ENCODE measurements around the gene SEC11A. TPM values are rescaled to one million over a fixed set of nuclear protein-coding genes. Genes with fewer than 3 reads are reported as not detected.

The SEC11A gene
- total RNA-seq, 1 experiment from 2014 or later, result 243 TPM

- Mint-ChIP-seq H3K36me3 (ENCODE audit: insufficient read depth, unreplicated experiment) (peaks cover 82% of the 10 kb centered on the region), H3K27me3 (ENCODE audit: unreplicated experiment) (no peaks in the 10 kb centered on the region), H3K4me3 (ENCODE audit: low read depth, unreplicated experiment) (peak within 1 kb of the TSS; percentile 74), H3K4me1 (ENCODE audit: low read depth, unreplicated experiment) (peaks cover 32% of the 10 kb centered on the region), H3K9me3 (ENCODE audit: low read depth, unreplicated experiment) (no peaks in the 10 kb centered on the region), H3K27ac (ENCODE audit: unreplicated experiment) (peak within 1 kb of the TSS; percentile 71)
- DNase-seq, result peak; percentile 95
- CTCF ChIA-PET, result interaction anchor here (0.6 to 1.3 kb wide), 5 partner anchors 88 to 277 kb away, joined by 3 to 6 read pairs (median 6); no protein-coding TSS in a partner anchor
- intact Hi-C loops (cut with micrococcal nuclease; ENCODE audit: unreplicated experiment), result loop anchor here (5.0 kb wide), 3 partner anchors 59 to 269 kb away; partner anchors contain the start of gene SEC11A
- TF ChIP-seq CTCF (IDR thresholded peaks at IDR 0.05; ENCODE audit: unreplicated experiment), result peak; percentile 87
- BruUV-seq (replicated peaks), result no TSS peak
These were observed 57.7 kb downstream of the SEC11A start, which contains the start of gene NMB for GRCh38 chr15:84658080-84658787. TSS of gene NMB (minus strand) at chr15:84658199. CDS start at chr15:84658152, 47 bp downstream.

- DNase-seq, result no peak
- CTCF ChIA-PET, result interaction anchor here (0.9 kb wide), 1 partner anchor 278 kb away, joined by 3 read pairs; no protein-coding TSS in a partner anchor
- Mint-ChIP-seq H3K4me1 (ENCODE audit: low read depth, unreplicated experiment) (peaks cover 32% of the 10 kb centered on the region), H3K27ac (ENCODE audit: unreplicated experiment) (no peak overlapping the region), H3K9me3 (ENCODE audit: low read depth, unreplicated experiment) (no peaks in the 10 kb centered on the region), H3K36me3 (ENCODE audit: insufficient read depth, unreplicated experiment) (peaks cover 85% of the 10 kb centered on the region), H3K4me3 (ENCODE audit: low read depth, unreplicated experiment) (peak overlapping the region; percentile 74), H3K27me3 (ENCODE audit: unreplicated experiment) (no peaks in the 10 kb centered on the region)
- TF ChIP-seq CTCF (IDR thresholded peaks at IDR 0.05; ENCODE audit: unreplicated experiment), result no peak
- intact Hi-C loops (cut with micrococcal nuclease; ENCODE audit: unreplicated experiment), result loop anchor here (5.0 kb wide), 3 partner anchors 60 to 270 kb away; partner anchors contain the start of gene SEC11A
- BruUV-seq (replicated peaks), result no TSS peak
These were observed 58.2 kb downstream of the SEC11A start for GRCh38 chr15:84657748-84658079.

- BruUV-seq (replicated peaks), result no TSS peak
- H3K4me3 Mint-ChIP-seq (ENCODE audit: low read depth, unreplicated experiment), result peak overlapping the region; percentile 74
- TF ChIP-seq CTCF (IDR thresholded peaks at IDR 0.05; ENCODE audit: unreplicated experiment), result no peak
- intact Hi-C loops (cut with micrococcal nuclease; ENCODE audit: unreplicated experiment), result loop anchor here (5.0 kb wide), 3 partner anchors 60 to 270 kb away; partner anchors contain the start of gene SEC11A
- no peaks in the 10 kb centered on the region for H3K9me3 Mint-ChIP-seq (ENCODE audit: low read depth, unreplicated experiment)
- H3K27ac Mint-ChIP-seq (ENCODE audit: unreplicated experiment), result no peak overlapping the region
- no peaks in the 10 kb centered on the region for H3K27me3 Mint-ChIP-seq (ENCODE audit: unreplicated experiment)
- H3K36me3 Mint-ChIP-seq (ENCODE audit: insufficient read depth, unreplicated experiment), result peaks cover 87% of the 10 kb centered on the region
- CTCF ChIA-PET, result interaction anchor here (0.9 kb wide), 1 partner anchor 278 kb away, joined by 3 read pairs; no protein-coding TSS in a partner anchor
- peaks cover 39% of the 10 kb centered on the region for H3K4me1 Mint-ChIP-seq (ENCODE audit: low read depth, unreplicated experiment)
- DNase-seq, result no peak
These were observed 59.0 kb downstream of the SEC11A start for GRCh38 chr15:84656972-84657371.

- peaks cover 82% of the 10 kb centered on the region for H3K36me3 Mint-ChIP-seq (ENCODE audit: insufficient read depth, unreplicated experiment)
- BruUV-seq (replicated peaks), result TSS peak; percentile 90
- CTCF ChIA-PET, result interaction anchor here (0.8 to 0.9 kb wide), 4 partner anchors 48 to 84 kb away, joined by 3 to 4 read pairs (median 4); no protein-coding TSS in a partner anchor
- intact Hi-C loops (cut with micrococcal nuclease; ENCODE audit: unreplicated experiment), result loop anchor here (2.0 to 5.0 kb wide), 4 partner anchors 58 to 272 kb away; partner anchors contain the start of gene SEC11A
- peak overlapping the region; percentile 98 for H3K27ac Mint-ChIP-seq (ENCODE audit: unreplicated experiment)
- peaks cover 49% of the 10 kb centered on the region for H3K4me1 Mint-ChIP-seq (ENCODE audit: low read depth, unreplicated experiment)
- peak; percentile 81 for DNase-seq
- no peaks in the 10 kb centered on the region for H3K27me3 Mint-ChIP-seq (ENCODE audit: unreplicated experiment)
- no peaks in the 10 kb centered on the region for H3K9me3 Mint-ChIP-seq (ENCODE audit: low read depth, unreplicated experiment)
- peak overlapping the region; percentile 98 for H3K4me3 Mint-ChIP-seq (ENCODE audit: low read depth, unreplicated experiment)
- peak; percentile 80 for TF ChIP-seq CTCF (IDR thresholded peaks at IDR 0.05; ENCODE audit: unreplicated experiment)
These were observed 61.1 kb downstream of the SEC11A start for GRCh38 chr15:84654689-84655453.
